Measurements from ENCODE around the gene TMEM131L.

- TF ChIP-seq ZC3H11A (IDR thresholded peaks at IDR 0.05) (no peak), ESRRA (IDR thresholded peaks at IDR 0.05; ENCODE audit: borderline replicate concordance, low read length) (no peak), CTCF (IDR thresholded peaks at IDR 0.05) (no peak), RFX5 (IDR thresholded peaks at IDR 0.05) (no peak), MAZ (IDR thresholded peaks at IDR 0.05; ENCODE audit: borderline replicate concordance, low read depth, low read length) (no peak), RAD21 (conservative IDR thresholded peaks at IDR 0.05 in 1 of 2, IDR thresholded peaks at IDR 0.05 in 1 of 2) (no peak)
Measured at GRCh38 chr4:153571006-153571545, 104.9 kb downstream of the TMEM131L start.

All from A549 (cell line).